Caco-2 (cell line): ENCODE results near the gene GPR37. TPM values are rescaled to one million over a fixed set of nuclear protein-coding genes. Genes with fewer than 3 reads are reported as not detected.

Source experiments
- BruUV-seq: library from RNA; stranded (reverse); fragments of 400-500 nt; replicated peaks from 2 replicates; lab custom pipeline; 2021; lab: Mats Ljungman, UMichigan
- CTCF ChIA-PET: fragments of 300-600 bp; sonication (Branson Sonifier 250); formaldehyde crosslinking; loops from one replicate; lab custom pipeline; 2022; ENCODE audit warnings: antibody characterized with exemption; lab: Charles Lee
- POLR2A ChIA-PET: fragments of 300-600 bp; sonication (Branson Sonifier 250); formaldehyde crosslinking; loops from one replicate; lab custom pipeline; 2022; ENCODE audit warnings: antibody characterized with exemption; lab: Charles Lee
- DNase-seq, 2 experiments: peaks; one replicate each; pipeline versions ENCODE4 v3.0.0 to v3.0.0-alpha.2; 2020 to 2022
- H3K27me3 ChIP-seq: replicated peaks from 2 replicates; pipeline ENCODE4 v1.6.0; 2011; ENCODE audit warnings: low read length; ENCODE audit not compliant: control insufficient read depth, insufficient read depth
- H3K36me3 ChIP-seq: 2 replicates; pipeline ENCODE4 v1.5.1; 2011; ENCODE audit warnings: low read length; ENCODE audit not compliant: control insufficient read depth, insufficient read depth
- H3K4me1 ChIP-seq: fragments of 250-450 bp; sonication (Bioruptor Pico); 2 replicates; pipeline ENCODE4 v1.5.1; 2020; ENCODE audit warnings: mild to moderate bottlenecking
- H3K4me3 ChIP-seq: 2 replicates; pipeline ENCODE4 v1.5.1; 2011; ENCODE audit warnings: low read depth, mild to moderate bottlenecking, control low read depth, low read length
- H3K9me3 ChIP-seq: fragments of 250-450 bp; sonication (Bioruptor Pico); 2 replicates; pipeline ENCODE4 v1.5.1; 2020; ENCODE audit warnings: mild to moderate bottlenecking, moderate library complexity
- H3K27ac Mint-ChIP-seq: one replicate; pipeline ENCODE4 v1.8.0; 2022; ENCODE audit warnings: mixed read lengths; ENCODE audit not compliant: unreplicated experiment
- H3K27me3 Mint-ChIP-seq: one replicate; pipeline ENCODE4 v1.8.0; 2022; ENCODE audit warnings: mixed read lengths; ENCODE audit not compliant: insufficient read depth, unreplicated experiment
- H3K36me3 Mint-ChIP-seq: one replicate; pipeline ENCODE4 v1.8.0; 2022; ENCODE audit warnings: mild to moderate bottlenecking, mixed read lengths; ENCODE audit not compliant: insufficient read depth, unreplicated experiment
- H3K4me1 Mint-ChIP-seq: one replicate; pipeline ENCODE4 v1.8.0; 2022; ENCODE audit warnings: low read depth, mixed read lengths; ENCODE audit not compliant: unreplicated experiment
- H3K4me3 Mint-ChIP-seq: one replicate; pipeline ENCODE4 v1.8.0; 2022; ENCODE audit warnings: mild to moderate bottlenecking, moderate library complexity, mixed read lengths; ENCODE audit not compliant: unreplicated experiment
- H3K9me3 Mint-ChIP-seq: one replicate; pipeline ENCODE4 v1.8.0; 2022; ENCODE audit warnings: mixed read lengths; ENCODE audit not compliant: unreplicated experiment
- CTCF ChIP-seq, 2 experiments: fragments of 200-600 bp in 1 of 2; IDR thresholded peaks; 1 replicate in 1 of 2; 2 replicates in 1 of 2; pipeline versions ENCODE4 v1.5.1 to v1.8.0; 2011 to 2022; ENCODE audit warnings: antibody characterized with exemption in 1 of 2, control low read depth in 1 of 2, inconsistent platforms in 1 of 2, low read depth in 1 of 2, low read length in 1 of 2, mild to moderate bottlenecking in 1 of 2, moderate library complexity in 1 of 2; ENCODE audit not compliant: insufficient read depth in 1 of 2, severe bottlenecking in 1 of 2, unreplicated experiment in 1 of 2
- intact Hi-C: fragments of 100-400 bp; cut with micrococcal nuclease; formaldehyde crosslinking; loops from one replicate; pipeline ENCODE4 v1.10.0; 2022; ENCODE audit not compliant: unreplicated experiment
- total RNA-seq: library from RNA; stranded (reverse); gene quantifications from 2 replicates; pipeline ENCODE4 v1.2.3, GENCODE V29; 2022

The GPR37 gene
- total RNA-seq, 1 experiment from 2014 or later, result 0.50 TPM

GRCh38 chr7:124701955-124702354 is 63.6 kb downstream of the GPR37 start:
- no peaks in the 10 kb centered on the region for H3K9me3 Mint-ChIP-seq
- no peak overlapping the region for H3K4me3 Mint-ChIP-seq
- Histone ChIP-seq H3K4me1 (no peaks in the 10 kb centered on the region), H3K9me3 (no peaks in the 10 kb centered on the region), H3K27me3 (no peaks in the 10 kb centered on the region), H3K36me3 (no peaks in the 10 kb centered on the region), H3K4me3 (no peak overlapping the region)
- no peaks in the 10 kb centered on the region for H3K27me3 Mint-ChIP-seq
- H3K4me1 Mint-ChIP-seq, result no peaks in the 10 kb centered on the region
- ChIA-PET POLR2A (no interaction called here), CTCF (interaction anchor here (0.6 kb wide), 1 partner anchor 34 kb away, joined by 3 read pairs; no protein-coding TSS in a partner anchor)
- H3K36me3 Mint-ChIP-seq, result no peaks in the 10 kb centered on the region
- no TSS peak for BruUV-seq
- TF ChIP-seq CTCF (IDR thresholded peaks at IDR 0.05; ENCODE audit: insufficient read depth in 1 of 2, low read depth in 1 of 2, low read length in 1 of 2, severe bottlenecking in 1 of 2, unreplicated experiment in 1 of 2), result no peak
- intact Hi-C loops, result no loop called here
- DNase-seq, result no peak
- H3K27ac Mint-ChIP-seq, result no peak overlapping the region

- Mint-ChIP-seq H3K4me1 (no peaks in the 10 kb centered on the region), H3K27me3 (no peaks in the 10 kb centered on the region), H3K36me3 (no peaks in the 10 kb centered on the region), H3K27ac (no peak overlapping the region), H3K4me3 (no peak overlapping the region), H3K9me3 (no peaks in the 10 kb centered on the region)
- no TSS peak for BruUV-seq
- H3K9me3 ChIP-seq, result no peaks in the 10 kb centered on the region
- DNase-seq, result no peak
- CTCF ChIA-PET, result no interaction called here
- POLR2A ChIA-PET, result no interaction called here
- TF ChIP-seq CTCF (IDR thresholded peaks at IDR 0.05; ENCODE audit: insufficient read depth in 1 of 2, low read depth in 1 of 2, low read length in 1 of 2, severe bottlenecking in 1 of 2, unreplicated experiment in 1 of 2), result no peak
- H3K27me3 ChIP-seq, result no peaks in the 10 kb centered on the region
- intact Hi-C loops, result no loop called here
- H3K4me1 ChIP-seq, result no peaks in the 10 kb centered on the region
- H3K36me3 ChIP-seq, result no peaks in the 10 kb centered on the region
- no peak overlapping the region for H3K4me3 ChIP-seq
Measured at GRCh38 chr7:124700655-124701054, 64.9 kb downstream of the GPR37 start.

- Histone ChIP-seq H3K36me3 (no peaks in the 10 kb centered on the region), H3K27me3 (no peaks in the 10 kb centered on the region), H3K4me3 (no peak overlapping the region), H3K9me3 (no peaks in the 10 kb centered on the region), H3K4me1 (no peaks in the 10 kb centered on the region)
- Mint-ChIP-seq H3K4me1 (no peaks in the 10 kb centered on the region), H3K27ac (no peak overlapping the region), H3K36me3 (no peaks in the 10 kb centered on the region), H3K27me3 (no peaks in the 10 kb centered on the region), H3K4me3 (no peak overlapping the region), H3K9me3 (no peaks in the 10 kb centered on the region)
- POLR2A ChIA-PET, result no interaction called here
- intact Hi-C loops, result no loop called here
- TF ChIP-seq CTCF (IDR thresholded peaks at IDR 0.05; ENCODE audit: insufficient read depth in 1 of 2, low read depth in 1 of 2, low read length in 1 of 2, severe bottlenecking in 1 of 2, unreplicated experiment in 1 of 2), result no peak
- no peak for DNase-seq
- CTCF ChIA-PET, result no interaction called here
- BruUV-seq, result no TSS peak
Measured at GRCh38 chr7:124698964-124699363, 66.6 kb downstream of the GPR37 start.
